ENCODE data around the gene MYLIP.

DNA sequence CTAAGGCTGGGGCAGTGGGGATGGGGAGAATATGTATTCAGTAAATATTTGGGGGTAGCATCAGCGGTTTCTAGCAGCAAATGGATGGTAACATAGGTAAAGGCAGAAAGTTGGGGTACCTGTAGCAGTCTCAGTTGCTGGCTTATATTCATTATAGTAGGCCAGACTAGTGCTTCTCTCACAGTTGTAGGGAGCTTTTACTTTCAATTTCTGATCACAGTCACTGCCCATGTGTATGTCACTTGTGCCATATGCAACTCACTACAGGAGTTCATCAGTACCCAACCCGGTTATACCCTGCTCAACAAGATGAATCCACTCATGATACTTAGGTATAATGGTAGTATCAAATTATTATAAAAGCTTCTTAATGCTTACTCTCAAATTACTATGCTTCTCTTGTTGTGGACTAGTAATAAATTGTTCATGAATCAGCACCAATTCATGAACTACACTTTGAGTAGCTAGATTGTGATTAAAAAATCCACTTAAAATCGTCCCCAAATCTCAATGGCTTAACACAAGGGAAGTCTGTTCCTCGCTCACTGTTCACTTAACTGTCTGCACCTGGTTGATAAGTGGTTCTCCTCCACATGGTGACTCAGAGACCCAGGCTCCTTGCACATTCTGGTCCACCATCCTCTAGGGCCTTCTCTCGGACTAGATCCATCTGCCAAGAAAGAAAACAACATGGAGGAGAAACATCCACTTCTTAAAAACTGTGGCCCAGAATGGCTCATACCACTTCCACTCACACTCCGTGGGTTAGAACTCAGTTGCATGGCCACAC, 31.3 kb upstream of the MYLIP start:
- TF ChIP-seq, protein P1, sequence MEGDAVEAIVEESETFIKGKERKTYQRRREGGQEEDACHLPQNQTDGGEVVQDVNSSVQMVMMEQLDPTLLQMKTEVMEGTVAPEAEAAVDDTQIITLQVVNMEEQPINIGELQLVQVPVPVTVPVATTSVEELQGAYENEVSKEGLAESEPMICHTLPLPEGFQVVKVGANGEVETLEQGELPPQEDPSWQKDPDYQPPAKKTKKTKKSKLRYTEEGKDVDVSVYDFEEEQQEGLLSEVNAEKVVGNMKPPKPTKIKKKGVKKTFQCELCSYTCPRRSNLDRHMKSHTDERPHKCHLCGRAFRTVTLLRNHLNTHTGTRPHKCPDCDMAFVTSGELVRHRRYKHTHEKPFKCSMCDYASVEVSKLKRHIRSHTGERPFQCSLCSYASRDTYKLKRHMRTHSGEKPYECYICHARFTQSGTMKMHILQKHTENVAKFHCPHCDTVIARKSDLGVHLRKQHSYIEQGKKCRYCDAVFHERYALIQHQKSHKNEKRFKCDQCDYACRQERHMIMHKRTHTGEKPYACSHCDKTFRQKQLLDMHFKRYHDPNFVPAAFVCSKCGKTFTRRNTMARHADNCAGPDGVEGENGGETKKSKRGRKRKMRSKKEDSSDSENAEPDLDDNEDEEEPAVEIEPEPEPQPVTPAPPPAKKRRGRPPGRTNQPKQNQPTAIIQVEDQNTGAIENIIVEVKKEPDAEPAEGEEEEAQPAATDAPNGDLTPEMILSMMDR (IDR thresholded peaks at IDR 0.05): no peak
- no peak for TF ChIP-seq POLR2A (IDR thresholded peaks at IDR 0.05)
